Measurements from ENCODE around the gene HEMGN.

- TF ChIP-seq CTCF (IDR thresholded peaks at IDR 0.05; ENCODE audit: poor library complexity): no peak
- TF ChIP-seq EZH2phosphoT487 (IDR thresholded peaks at IDR 0.05; ENCODE audit: low read depth, severe bottlenecking, unreplicated experiment): no peak
- TF ChIP-seq EZH2 (IDR thresholded peaks at IDR 0.05; ENCODE audit: borderline replicate concordance): no peak
Measured at GRCh38 chr9:97925497-97926334, 12.3 kb downstream of the HEMGN start.

Measured in hepatocyte (in vitro differentiated cells).